Natural killer cell treated with Interleukin-12 subunit alpha and Interleukin-12 subunit beta and Interleukin-15 and Interleukin-18, amount 100 ng/mL, for 72 hours (primary cell): ENCODE data around the gene GNG4. TPM values are rescaled to one million over a fixed set of nuclear protein-coding genes. Genes with fewer than 3 reads are reported as not detected.

ENCODE experiments used
- ATAC-seq, 2 donors: fragments of 150-1000 bp; cut with Tn5 transposase in 1 of 2; sonication (Bioruptor Pico), chemical (Tn5 transposase) in 1 of 2; 2 replicates each; pipeline ENCODE4 v1.10.0; 2021
- DNase-seq: peaks from one replicate; pipeline ENCODE4 v3.0.0; 2022; ENCODE audit warnings: low spot score
- H3K27ac Mint-ChIP-seq, 2 donors: 1 replicate in 1 of 2; 2 replicates in 1 of 2; pipeline ENCODE4 v1.8.0; 2022; ENCODE audit warnings: mixed read lengths in 2 of 2, mild to moderate bottlenecking in 1 of 2, moderate library complexity in 1 of 2
- H3K27me3 Mint-ChIP-seq, 2 donors: 1 replicate in 1 of 2; 2 replicates in 1 of 2; pipeline ENCODE4 v1.8.0; 2022; ENCODE audit warnings: mixed read lengths in 2 of 2
- H3K36me3 Mint-ChIP-seq: one replicate; pipeline ENCODE4 v1.8.0; 2022; ENCODE audit warnings: mixed read lengths
- H3K4me1 Mint-ChIP-seq, 2 donors: 1 replicate in 1 of 2; 2 replicates in 1 of 2; pipeline ENCODE4 v1.8.0; 2022; ENCODE audit warnings: low read depth in 2 of 2, mixed read lengths in 2 of 2, mild to moderate bottlenecking in 1 of 2
- H3K4me3 Mint-ChIP-seq: one replicate; pipeline ENCODE4 v1.8.0; 2022; ENCODE audit warnings: mixed read lengths
- H3K9me3 Mint-ChIP-seq: 2 replicates; pipeline ENCODE4 v1.8.0; 2022; ENCODE audit warnings: mixed read lengths
- total RNA-seq, 2 donors: library from RNA; stranded (reverse); gene quantifications; one replicate each; pipeline ENCODE4 v1.2.3, GENCODE V29; 2022

Gene GNG4
- under 1 TPM in 1 of 2 donors, not detected in 1; 0.19 TPM for total RNA-seq

DNA sequence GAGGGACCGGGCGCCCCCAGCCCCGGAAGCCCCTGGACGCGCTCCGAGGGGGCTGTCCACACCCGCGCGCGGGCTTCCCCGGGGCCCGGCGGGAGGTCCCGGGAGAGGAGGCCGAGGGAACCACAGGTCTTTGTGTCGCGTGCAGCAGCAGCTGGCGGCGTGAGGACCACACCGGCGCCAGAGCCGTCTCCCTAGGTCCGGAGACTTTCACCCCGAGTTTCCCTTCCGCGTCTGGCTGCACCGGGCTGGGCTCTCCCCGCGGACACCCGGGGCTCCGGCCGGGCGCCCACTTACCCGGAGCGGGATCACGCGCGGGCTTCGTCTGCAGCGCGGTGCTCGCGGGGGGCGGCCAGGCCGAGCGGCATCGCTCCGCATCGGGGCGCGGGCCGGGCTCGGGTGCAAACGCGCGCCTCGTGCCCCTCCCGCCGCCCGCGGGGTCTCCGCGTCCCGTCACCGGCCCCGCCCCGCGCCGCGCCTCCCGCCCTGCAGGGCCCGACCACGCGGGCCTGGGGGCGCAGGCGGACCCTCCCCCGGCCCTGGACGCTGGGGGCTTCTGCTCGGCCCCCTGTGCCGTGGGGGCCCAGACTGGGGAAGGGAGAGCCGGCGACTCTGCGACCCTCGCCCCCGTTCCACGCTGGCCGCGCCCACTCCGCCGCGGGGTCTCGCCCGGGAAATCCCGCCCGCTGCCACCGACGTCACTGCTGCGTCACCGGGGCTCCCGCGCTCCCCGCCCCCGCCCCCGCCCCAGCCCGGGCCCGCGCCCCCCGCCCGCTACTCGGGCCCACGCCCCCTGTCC is at the start of gene GNG4:
GNG4 (minus strand) TSS at position 417 of the 796 bp plus-strand sequence. CDS start 65,946 bp downstream, outside the sequence.
- H3K4me1 Mint-ChIP-seq = peaks cover 11 to 14% of the 10 kb centered on the region in 2 donors
- H3K9me3 Mint-ChIP-seq = no peaks in the 10 kb centered on the region
- H3K27me3 Mint-ChIP-seq = peaks cover 46 to 66% of the 10 kb centered on the region in 2 donors
- H3K4me3 Mint-ChIP-seq = peak within 1 kb of the TSS; percentile 80
- no peak within 1 kb of the TSS for H3K27ac Mint-ChIP-seq
- no peak for DNase-seq
- peak; percentile 40 to 64 for ATAC-seq
- H3K36me3 Mint-ChIP-seq = no peaks in the 10 kb centered on the region

DNA sequence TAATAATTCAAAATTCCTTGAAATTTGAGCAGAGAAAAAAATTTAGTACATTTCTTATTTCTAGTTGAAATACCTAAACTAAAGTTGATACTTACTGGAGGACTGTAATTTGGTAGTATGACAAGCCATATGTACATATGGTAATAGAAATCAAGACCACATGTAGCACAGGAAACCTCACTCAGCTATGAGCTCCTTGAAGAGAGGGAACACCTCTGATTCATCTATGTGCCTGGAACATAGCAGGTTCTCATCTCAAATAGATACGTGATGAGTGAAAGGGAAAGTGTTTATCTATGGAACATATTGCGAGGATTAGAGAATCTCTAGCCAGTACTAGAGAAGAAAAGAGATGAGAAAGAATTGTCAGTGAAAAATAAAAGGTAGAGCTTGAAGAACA is 47.9 kb upstream of the GNG4 start:
- H3K4me3 Mint-ChIP-seq = peak overlapping the region; percentile 18
- ATAC-seq (peak; percentile 81 to 97), DNase-seq (no peak)
- no peaks in the 10 kb centered on the region for H3K9me3 Mint-ChIP-seq
- no peak overlapping the region for H3K27ac Mint-ChIP-seq
- peaks cover 43% of the 10 kb centered on the region for H3K36me3 Mint-ChIP-seq
- H3K4me1 Mint-ChIP-seq = peaks cover 6 to 12% of the 10 kb centered on the region in 2 donors
- H3K27me3 Mint-ChIP-seq = no peaks in the 10 kb centered on the region

DNA sequence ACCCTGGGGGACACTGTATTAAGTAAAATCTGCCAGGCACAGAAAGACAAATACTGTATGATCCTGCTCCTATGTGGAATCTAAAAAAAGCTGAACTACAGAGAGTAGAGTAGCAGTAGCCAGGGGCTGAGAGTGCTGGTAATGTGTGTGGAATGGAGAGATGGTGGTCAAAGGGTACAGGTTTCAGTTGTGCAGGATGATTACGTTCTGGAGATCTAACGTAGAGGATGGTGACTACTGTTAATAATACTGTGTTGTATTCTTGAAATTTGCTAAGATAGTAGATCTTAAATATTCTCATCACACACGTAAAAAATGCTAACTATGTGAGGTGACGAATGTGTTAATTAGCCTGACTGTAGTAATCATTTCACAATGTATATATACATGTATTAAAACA is 39.8 kb upstream of the GNG4 start:
- Mint-ChIP-seq H3K4me1 (no peaks in the 10 kb centered on the region), H3K36me3 (peaks cover 22% of the 10 kb centered on the region), H3K9me3 (no peaks in the 10 kb centered on the region), H3K27me3 (no peaks in the 10 kb centered on the region), H3K27ac (no peak overlapping the region), H3K4me3 (no peak overlapping the region)
- ATAC-seq = no peak
- DNase-seq = no peak

DNA sequence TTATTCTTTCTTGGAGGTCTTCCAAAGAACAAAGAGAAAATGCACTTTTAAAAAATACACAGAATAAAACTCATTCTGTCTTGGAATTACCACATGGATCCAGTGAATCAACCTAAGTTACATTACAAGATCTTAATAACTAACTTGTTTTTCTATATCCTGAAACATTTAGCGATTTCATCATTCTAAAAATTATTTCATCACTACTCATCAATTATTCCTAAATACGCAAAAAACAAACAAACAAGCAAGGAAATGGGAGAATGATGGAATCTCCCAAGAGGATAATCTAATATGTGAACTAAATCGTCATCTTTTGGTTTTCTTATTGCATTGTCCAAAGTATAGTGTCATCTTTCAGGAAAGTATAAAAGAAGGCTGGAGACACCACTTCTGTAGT is 38.5 kb upstream of the GNG4 start:
- no peak overlapping the region for H3K4me3 Mint-ChIP-seq
- no peak for ATAC-seq
- DNase-seq = no peak
- peaks cover 24% of the 10 kb centered on the region for H3K36me3 Mint-ChIP-seq
- no peaks in the 10 kb centered on the region for H3K27me3 Mint-ChIP-seq
- no peaks in the 10 kb centered on the region for H3K9me3 Mint-ChIP-seq
- no peak overlapping the region for H3K27ac Mint-ChIP-seq
- H3K4me1 Mint-ChIP-seq = no peaks in the 10 kb centered on the region

DNA sequence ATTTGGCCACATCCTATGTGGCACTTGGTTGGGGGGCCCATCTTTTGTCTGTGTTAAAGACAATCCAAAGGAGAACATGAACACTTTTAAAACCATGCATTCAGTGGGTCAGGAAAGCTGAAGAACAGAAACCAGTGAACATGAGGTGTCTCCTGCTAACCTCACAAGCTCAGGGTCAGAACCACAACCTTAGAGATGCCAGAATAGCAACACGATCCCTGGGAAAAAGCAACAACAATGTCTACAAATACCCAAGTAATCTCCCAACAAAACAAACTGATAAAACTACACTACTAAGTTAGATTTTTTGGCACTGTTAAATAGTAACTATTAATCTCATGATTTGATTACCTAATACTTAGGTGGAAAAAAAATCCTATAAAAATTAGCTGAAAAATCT is 34.1 kb upstream of the GNG4 start:
- no peaks in the 10 kb centered on the region for H3K9me3 Mint-ChIP-seq
- H3K4me1 Mint-ChIP-seq = peaks cover 5 to 6% of the 10 kb centered on the region in 2 donors
- H3K27me3 Mint-ChIP-seq = no peaks in the 10 kb centered on the region
- DNase-seq = no peak
- peaks cover 30% of the 10 kb centered on the region for H3K36me3 Mint-ChIP-seq
- H3K4me3 Mint-ChIP-seq = no peak overlapping the region
- no peak for ATAC-seq
- H3K27ac Mint-ChIP-seq = no peak overlapping the region

DNA sequence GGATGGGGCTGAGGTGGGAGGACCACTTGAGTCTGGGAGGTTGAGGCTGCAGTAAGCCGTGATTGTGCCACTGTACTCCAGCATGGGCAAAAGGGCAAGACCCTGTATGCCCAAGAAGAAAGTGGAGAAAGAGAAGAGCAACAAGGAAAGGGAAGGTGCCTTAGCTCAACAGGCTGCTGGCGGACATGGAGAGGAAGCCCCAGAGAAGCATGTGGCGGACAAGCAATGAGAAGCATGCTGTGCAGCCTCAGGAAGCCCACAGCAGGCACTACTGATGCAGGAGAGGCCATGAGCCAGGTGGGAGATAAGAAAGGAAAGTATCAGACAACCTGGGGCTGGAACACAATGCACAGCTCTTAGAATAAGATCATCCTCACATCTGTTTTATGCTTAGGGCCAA is 32.6 kb upstream of the GNG4 start:
- DNase-seq (no peak), ATAC-seq (no peak)
- H3K27me3 Mint-ChIP-seq = no peaks in the 10 kb centered on the region
- peaks cover 5 to 6% of the 10 kb centered on the region in 2 donors for H3K4me1 Mint-ChIP-seq
- H3K27ac Mint-ChIP-seq = no peak overlapping the region
- peaks cover 26% of the 10 kb centered on the region for H3K36me3 Mint-ChIP-seq
- no peaks in the 10 kb centered on the region for H3K9me3 Mint-ChIP-seq
- no peak overlapping the region for H3K4me3 Mint-ChIP-seq

DNA sequence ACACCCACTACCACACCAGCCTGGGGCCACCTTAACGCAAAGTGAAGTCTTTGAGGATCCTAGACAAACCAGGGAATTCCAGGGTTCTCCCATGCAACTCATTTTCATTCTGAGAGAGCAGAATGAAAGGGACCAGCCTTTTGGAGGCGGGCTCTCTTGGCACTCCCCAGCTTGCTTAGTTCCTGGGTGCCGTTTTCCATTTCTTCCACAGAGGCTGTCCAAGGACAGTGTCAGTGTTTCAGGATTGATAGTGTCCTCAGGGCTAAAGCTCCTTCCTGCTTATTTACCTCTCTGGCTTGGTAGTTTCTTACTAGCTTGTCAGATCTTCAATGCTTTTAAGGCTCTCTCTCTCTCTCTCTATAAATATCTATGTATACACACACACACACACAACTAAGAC is 30.1 kb upstream of the GNG4 start:
- DNase-seq (no peak), ATAC-seq (no peak)
- Mint-ChIP-seq H3K4me3 (no peak overlapping the region), H3K36me3 (peaks cover 41% of the 10 kb centered on the region), H3K27ac (no peak overlapping the region), H3K9me3 (no peaks in the 10 kb centered on the region), H3K4me1 (peaks cover 5 to 6% of the 10 kb centered on the region in 2 donors), H3K27me3 (no peaks in the 10 kb centered on the region)

DNA sequence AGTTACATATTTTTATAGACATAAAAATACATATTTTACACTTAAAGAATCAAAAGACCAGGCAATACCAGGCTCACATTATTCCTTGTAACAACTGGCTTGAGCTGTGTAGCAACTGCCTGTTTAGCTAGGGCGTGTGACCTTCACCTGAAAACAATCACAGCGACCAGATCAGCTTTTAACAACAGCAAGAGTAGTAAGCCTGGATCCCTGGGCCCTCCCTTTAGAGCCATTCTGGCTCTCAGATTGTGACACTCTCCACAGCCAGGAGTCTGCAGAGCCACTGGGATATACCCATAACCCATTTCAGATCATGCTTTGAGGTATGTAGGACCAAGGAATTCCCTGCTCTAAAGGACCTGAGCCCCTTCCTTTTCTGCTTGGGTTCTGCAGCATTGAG is 29.4 kb upstream of the GNG4 start:
- H3K36me3 Mint-ChIP-seq = peaks cover 44% of the 10 kb centered on the region
- no peaks in the 10 kb centered on the region for H3K9me3 Mint-ChIP-seq
- no peak overlapping the region for H3K27ac Mint-ChIP-seq
- DNase-seq (no peak), ATAC-seq (no peak)
- no peak overlapping the region for H3K4me3 Mint-ChIP-seq
- H3K4me1 Mint-ChIP-seq = peaks cover 5 to 6% of the 10 kb centered on the region in 2 donors
- H3K27me3 Mint-ChIP-seq = no peaks in the 10 kb centered on the region

DNA sequence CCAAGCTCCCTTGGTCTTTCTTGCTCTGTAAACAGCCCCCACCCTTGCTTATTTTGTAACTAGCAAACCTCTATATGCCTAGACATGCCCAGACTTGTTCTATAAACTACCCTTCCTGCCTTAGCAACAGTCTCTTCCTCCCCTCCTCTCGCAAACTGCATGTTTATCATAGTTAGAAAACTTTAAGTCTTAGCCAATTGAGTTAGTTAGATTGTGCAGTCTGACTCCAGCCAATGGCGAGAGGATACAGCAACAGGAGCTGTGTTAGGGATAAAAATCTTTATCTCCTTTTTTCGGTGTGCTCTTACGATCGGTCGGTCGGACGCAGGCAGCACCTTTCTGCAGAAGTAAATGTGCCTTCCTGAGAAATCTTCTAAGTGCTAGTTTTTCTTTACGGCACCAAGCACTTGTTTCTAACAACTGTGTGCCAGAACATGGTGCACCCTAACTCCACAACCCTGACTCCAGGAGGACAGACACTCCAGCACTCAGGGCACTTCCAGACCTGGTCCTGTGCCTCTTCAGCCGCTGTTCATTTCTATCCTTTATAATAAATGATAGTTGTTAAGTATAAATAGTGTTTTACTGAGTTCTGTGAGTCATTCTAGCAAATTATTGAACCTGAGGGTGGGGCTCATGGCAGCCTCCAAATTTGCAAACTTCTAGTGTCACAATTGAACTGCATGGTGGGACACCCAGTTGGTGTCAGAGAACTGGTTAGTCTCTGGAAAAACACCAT is 25.7 kb upstream of the GNG4 start:
- H3K27me3 Mint-ChIP-seq = no peaks in the 10 kb centered on the region
- peaks cover 18% of the 10 kb centered on the region for H3K9me3 Mint-ChIP-seq
- H3K4me1 Mint-ChIP-seq = no peaks in the 10 kb centered on the region
- H3K36me3 Mint-ChIP-seq = peaks cover 66% of the 10 kb centered on the region
- DNase-seq = no peak
- no peak overlapping the region for H3K4me3 Mint-ChIP-seq
- ATAC-seq = no peak
- H3K27ac Mint-ChIP-seq = no peak overlapping the region

DNA sequence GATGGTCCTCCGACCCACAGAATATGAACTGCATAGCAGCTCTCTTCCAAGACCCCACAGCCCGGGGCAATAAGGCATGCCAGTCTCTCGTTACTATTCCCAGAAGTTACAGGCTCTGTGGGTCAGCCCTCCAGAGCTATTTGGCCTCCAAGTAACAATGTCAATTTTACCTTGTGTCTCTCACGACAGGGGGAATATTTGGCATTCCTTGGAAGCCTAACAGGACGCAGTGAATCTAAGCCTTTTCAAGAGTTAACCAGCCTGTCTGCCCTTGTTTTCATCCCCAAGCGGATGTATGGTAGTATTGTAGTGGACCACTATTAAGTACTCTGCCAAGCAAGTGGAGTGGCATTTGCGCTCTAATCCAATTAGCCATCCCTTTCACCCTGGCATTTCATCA is 24.4 kb upstream of the GNG4 start:
- DNase-seq = no peak
- H3K4me3 Mint-ChIP-seq = no peak overlapping the region
- ATAC-seq = no peak
- no peak overlapping the region for H3K27ac Mint-ChIP-seq
- no peaks in the 10 kb centered on the region for H3K27me3 Mint-ChIP-seq
- peaks cover 25% of the 10 kb centered on the region for H3K9me3 Mint-ChIP-seq
- peaks cover 77% of the 10 kb centered on the region for H3K36me3 Mint-ChIP-seq
- no peaks in the 10 kb centered on the region for H3K4me1 Mint-ChIP-seq

DNA sequence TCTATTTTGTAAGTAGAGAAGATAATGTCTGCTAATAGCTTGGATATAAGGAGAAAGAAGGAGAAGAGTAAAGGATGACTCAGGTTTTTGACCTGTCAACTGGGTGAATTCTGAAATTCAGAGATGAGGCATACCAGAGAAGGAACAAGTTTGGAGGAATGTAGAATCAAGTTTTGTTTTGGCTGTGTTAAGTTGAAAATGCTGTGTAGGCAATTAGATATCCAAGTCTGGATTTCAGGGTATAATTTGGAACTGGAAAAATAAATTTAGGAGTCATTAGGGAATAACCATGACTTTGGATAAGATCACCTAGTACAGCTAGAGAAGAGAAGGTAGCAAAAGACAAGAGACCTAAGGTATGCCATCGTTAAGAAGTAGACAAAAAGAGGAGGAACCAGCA is 22.4 kb upstream of the GNG4 start:
- no peaks in the 10 kb centered on the region for H3K27me3 Mint-ChIP-seq
- DNase-seq (no peak), ATAC-seq (no peak)
- no peak overlapping the region for H3K27ac Mint-ChIP-seq
- no peak overlapping the region for H3K4me3 Mint-ChIP-seq
- peaks cover 25% of the 10 kb centered on the region for H3K9me3 Mint-ChIP-seq
- H3K4me1 Mint-ChIP-seq = no peaks in the 10 kb centered on the region
- peaks cover 77% of the 10 kb centered on the region for H3K36me3 Mint-ChIP-seq

DNA sequence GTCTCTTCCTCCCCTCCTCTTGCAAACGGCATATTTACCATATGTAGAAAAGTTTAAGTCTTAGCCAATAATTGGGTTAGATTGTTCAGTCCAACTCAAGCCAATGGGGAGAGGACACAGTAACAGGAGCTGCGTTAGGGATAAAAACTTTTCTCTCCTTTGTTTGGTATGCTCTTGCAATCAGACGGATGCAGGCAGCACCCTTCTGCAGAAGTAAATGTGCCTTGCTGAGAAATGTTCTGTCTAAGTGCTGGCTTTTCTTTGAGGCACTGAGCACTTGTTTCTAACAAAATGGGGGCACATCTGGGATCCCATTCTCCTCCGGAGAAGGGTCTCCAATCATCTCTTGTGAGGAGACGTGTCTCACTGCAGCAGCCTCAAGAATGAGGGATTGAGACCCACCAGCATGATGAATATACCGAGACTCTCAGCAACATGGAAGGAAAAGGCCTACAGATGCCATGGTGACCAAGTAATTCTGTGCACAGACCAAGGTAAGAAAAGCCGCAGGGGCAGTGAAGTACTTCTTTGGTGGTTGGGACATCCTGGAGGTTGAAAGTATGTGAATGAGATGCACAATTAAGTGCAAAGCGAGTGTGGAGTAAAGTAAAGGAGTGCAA is 20.7 kb upstream of the GNG4 start:
- Mint-ChIP-seq H3K4me3 (no peak overlapping the region), H3K9me3 (peaks cover 25% of the 10 kb centered on the region), H3K4me1 (no peaks in the 10 kb centered on the region), H3K27me3 (no peaks in the 10 kb centered on the region), H3K27ac (no peak overlapping the region), H3K36me3 (peaks cover 60% of the 10 kb centered on the region)
- no peak for DNase-seq
- no peak for ATAC-seq

DNA sequence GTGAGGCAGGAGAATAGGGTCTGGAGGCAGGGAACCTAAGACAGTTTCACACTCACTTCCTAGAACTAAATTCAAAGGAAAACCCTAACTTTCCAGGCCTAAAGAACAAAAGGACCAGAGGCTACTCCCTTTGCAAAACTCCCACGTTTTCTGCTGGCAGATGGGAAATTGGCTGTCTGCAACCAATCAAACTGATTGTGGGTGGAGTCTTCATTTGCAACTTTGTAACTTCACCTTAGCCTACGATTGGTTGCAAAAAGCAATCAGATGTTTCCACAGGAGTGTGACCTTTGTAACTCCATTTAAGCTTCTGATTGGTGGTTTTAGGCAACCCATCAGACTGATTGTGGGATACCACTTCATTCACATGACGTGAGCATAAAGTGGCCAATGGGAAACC is 19.7 kb upstream of the GNG4 start:
- Mint-ChIP-seq H3K9me3 (peaks cover 25% of the 10 kb centered on the region), H3K4me1 (no peaks in the 10 kb centered on the region), H3K27ac (no peak overlapping the region), H3K36me3 (peaks cover 50% of the 10 kb centered on the region), H3K4me3 (no peak overlapping the region), H3K27me3 (no peaks in the 10 kb centered on the region)
- no peak for ATAC-seq
- DNase-seq = no peak

DNA sequence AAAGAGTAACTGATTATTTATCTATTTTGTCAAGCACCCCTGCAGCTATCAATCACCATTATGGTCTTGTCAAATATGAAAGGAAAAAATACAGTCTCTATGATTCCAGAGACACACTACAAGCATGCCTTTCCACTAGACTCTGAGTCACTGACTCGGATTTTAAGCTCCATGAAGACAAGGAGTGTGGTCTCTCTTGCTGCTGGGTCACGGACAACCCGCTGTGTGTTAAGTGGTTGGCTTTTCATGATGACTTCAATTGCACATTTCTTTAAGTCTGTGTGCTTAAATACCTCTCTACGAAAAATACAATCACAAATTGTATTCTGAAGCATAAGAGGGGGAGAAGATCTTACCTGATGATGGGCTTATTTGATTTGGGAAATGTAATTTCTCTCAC is 14.0 kb upstream of the GNG4 start:
- H3K27ac Mint-ChIP-seq = no peak overlapping the region
- no peaks in the 10 kb centered on the region for H3K9me3 Mint-ChIP-seq
- H3K4me3 Mint-ChIP-seq = no peak overlapping the region
- ATAC-seq (no peak), DNase-seq (no peak)
- H3K36me3 Mint-ChIP-seq = no peaks in the 10 kb centered on the region
- H3K27me3 Mint-ChIP-seq = no peaks in the 10 kb centered on the region
- H3K4me1 Mint-ChIP-seq = no peaks in the 10 kb centered on the region
